Esophagus squamous epithelium (tissue), 5 donors: ENCODE measurements around the gene CSRP2. TPM values are rescaled to one million over a fixed set of nuclear protein-coding genes. Genes with fewer than 3 reads are reported as not detected.

Experiments
- DNase-seq: peaks from one replicate; lab custom pipeline; 2025; lab: John Stamatoyannopoulos, UW
- H3K27ac ChIP-seq, 4 donors: fragments of 200-600 bp; sonication (generic); one replicate each; pipeline ENCODE4 v1.5.1; 2016 to 2019; ENCODE audit warnings: mild to moderate bottlenecking in 1 of 4
- H3K27me3 ChIP-seq, 4 donors: fragments of 200-600 bp; sonication (generic); 1 replicate in 3 of 4; 2 replicates in 1 of 4; pipeline versions ENCODE4 v1.5.1 to v1.6.0; 2017 to 2021; ENCODE audit warnings: antibody characterized with exemption in 1 of 4
- H3K36me3 ChIP-seq, 3 donors: fragments of 200-600 bp; sonication (generic); one replicate each; pipeline ENCODE4 v1.5.1; 2016 to 2019
- H3K4me1 ChIP-seq, 3 donors: fragments of 200-600 bp; sonication (generic); one replicate each; pipeline ENCODE4 v1.5.1; 2017 to 2019
- H3K4me3 ChIP-seq, 4 donors: fragments of 200-600 bp; sonication (generic); 1 replicate in 3 of 4; 2 replicates in 1 of 4; pipeline ENCODE4 v1.5.1; 2016 to 2019; ENCODE audit warnings: mild to moderate bottlenecking in 2 of 4, moderate library complexity in 1 of 4
- H3K9me3 ChIP-seq, 3 donors: fragments of 200-600 bp; sonication (generic); one replicate each; pipeline ENCODE4 v1.5.1; 2016 to 2019
- POLR2A ChIP-seq, 4 donors: fragments of 450-650 bp; IDR thresholded peaks; one replicate each; pipeline ENCODE4 v1.6.1; 2017; ENCODE audit warnings: antibody characterized with exemption in 4 of 4, mild to moderate bottlenecking in 4 of 4, moderate library complexity in 3 of 4
- WGBS, 2 donors: methylation state at CpG; one replicate each; pipeline ENCODE4 v1.1.5; 2018; 5-methylcytosine and 5-hydroxymethylcytosine counted together
- intact Hi-C: fragments of 100-400 bp; cut with DNase I; formaldehyde crosslinking; loops from one replicate; pipeline ENCODE4 v1.15.0; 2022
- total RNA-seq, 4 donors: library from RNA; depleted of rRNA; stranded (reverse); fragments of >200 nt; gene quantifications; one replicate each; pipeline ENCODE4 v1.1.0, GENCODE V29; 2016
- TF ChIP-seq, protein P1 (sequence below), 6 experiments: fragments of 450-650 bp in 4 of 6; fragments of 200-600 bp in 2 of 6; sonication (generic) in 2 of 6; IDR thresholded peaks; one replicate each; pipeline ENCODE4 v1.5.1; 2016 to 2019; ENCODE audit warnings: antibody characterized with exemption in 6 of 6, mild to moderate bottlenecking in 4 of 6, moderate library complexity in 4 of 6
- donor health status: DM: yes; HTN: yes; CAD: no.

The CSRP2 gene
- total RNA-seq, 4 donors from 2014 or later = 57.6 to 107 (median 65.1) TPM

DNA sequence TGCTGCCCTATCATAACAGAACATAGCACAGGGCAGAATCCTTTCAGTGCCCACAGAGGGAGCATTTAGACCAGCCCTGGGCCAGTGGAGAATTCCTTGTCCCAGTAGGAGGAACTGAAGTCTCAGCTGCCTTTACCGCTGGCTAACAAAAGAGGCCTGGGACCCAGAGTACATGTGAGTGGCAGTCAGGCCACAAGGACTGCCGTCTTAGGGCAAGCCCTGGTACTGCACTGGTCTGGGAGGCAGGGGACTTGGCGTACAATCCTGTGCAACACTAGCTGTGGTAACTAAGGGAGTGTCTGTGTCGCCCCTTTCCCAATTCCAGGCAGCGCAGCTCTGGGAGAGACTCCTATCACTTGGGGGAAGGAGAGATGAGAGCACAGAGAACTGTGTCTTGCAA, 17.0 kb upstream of the CSRP2 start:
- TF ChIP-seq POLR2A (IDR thresholded peaks at IDR 0.05) = no peak
- TF ChIP-seq, protein P1, sequence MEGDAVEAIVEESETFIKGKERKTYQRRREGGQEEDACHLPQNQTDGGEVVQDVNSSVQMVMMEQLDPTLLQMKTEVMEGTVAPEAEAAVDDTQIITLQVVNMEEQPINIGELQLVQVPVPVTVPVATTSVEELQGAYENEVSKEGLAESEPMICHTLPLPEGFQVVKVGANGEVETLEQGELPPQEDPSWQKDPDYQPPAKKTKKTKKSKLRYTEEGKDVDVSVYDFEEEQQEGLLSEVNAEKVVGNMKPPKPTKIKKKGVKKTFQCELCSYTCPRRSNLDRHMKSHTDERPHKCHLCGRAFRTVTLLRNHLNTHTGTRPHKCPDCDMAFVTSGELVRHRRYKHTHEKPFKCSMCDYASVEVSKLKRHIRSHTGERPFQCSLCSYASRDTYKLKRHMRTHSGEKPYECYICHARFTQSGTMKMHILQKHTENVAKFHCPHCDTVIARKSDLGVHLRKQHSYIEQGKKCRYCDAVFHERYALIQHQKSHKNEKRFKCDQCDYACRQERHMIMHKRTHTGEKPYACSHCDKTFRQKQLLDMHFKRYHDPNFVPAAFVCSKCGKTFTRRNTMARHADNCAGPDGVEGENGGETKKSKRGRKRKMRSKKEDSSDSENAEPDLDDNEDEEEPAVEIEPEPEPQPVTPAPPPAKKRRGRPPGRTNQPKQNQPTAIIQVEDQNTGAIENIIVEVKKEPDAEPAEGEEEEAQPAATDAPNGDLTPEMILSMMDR (IDR thresholded peaks at IDR 0.05) = no peak
- intact Hi-C loops = no loop called here
- 94 to 96% methylated on average over 5 of the region's 5 CpGs for WGBS, 2 donors
- Histone ChIP-seq H3K9me3 (peaks cover 0 to 5% (median 0%) of the 10 kb centered on the region in 3 donors), H3K27ac (no peak overlapping the region), H3K4me3 (no peak overlapping the region), H3K36me3 (no peaks in the 10 kb centered on the region), H3K4me1 (peaks cover 0 to 19% (median 9%) of the 10 kb centered on the region in 3 donors), H3K27me3 (no peaks in the 10 kb centered on the region)
- DNase-seq = no peak

DNA sequence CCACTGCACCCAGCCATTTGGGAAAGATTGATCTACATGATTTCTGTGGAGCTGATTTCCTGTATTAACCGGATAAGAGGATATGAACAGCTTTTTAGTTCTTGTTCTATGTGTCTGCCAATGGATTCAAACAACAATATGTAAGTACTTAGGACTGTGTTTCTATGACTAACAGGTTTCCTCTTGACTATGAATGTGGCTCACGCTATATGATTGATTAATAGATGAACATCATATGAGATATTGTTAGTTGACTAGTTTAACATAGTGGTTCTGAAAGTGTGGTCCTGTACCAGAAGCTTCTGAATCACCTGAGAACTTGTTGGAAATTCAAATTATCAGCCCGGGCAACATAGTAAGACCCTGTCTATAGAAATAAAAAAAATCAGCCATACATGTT, 12.8 kb upstream of the CSRP2 start:
- DNase-seq = no peak
- Histone ChIP-seq H3K9me3 (peaks cover 0 to 5% (median 0%) of the 10 kb centered on the region in 3 donors), H3K27ac (no peak overlapping the region), H3K27me3 (no peaks in the 10 kb centered on the region), H3K36me3 (no peaks in the 10 kb centered on the region), H3K4me1 (no peaks in the 10 kb centered on the region), H3K4me3 (no peak overlapping the region)
- 77 to 83% methylated on average over 3 of the region's 3 CpGs for WGBS, 2 donors
- TF ChIP-seq POLR2A (IDR thresholded peaks at IDR 0.05) = no peak
- TF ChIP-seq, protein P1 (IDR thresholded peaks at IDR 0.05) = no peak
- intact Hi-C loops = no loop called here

DNA sequence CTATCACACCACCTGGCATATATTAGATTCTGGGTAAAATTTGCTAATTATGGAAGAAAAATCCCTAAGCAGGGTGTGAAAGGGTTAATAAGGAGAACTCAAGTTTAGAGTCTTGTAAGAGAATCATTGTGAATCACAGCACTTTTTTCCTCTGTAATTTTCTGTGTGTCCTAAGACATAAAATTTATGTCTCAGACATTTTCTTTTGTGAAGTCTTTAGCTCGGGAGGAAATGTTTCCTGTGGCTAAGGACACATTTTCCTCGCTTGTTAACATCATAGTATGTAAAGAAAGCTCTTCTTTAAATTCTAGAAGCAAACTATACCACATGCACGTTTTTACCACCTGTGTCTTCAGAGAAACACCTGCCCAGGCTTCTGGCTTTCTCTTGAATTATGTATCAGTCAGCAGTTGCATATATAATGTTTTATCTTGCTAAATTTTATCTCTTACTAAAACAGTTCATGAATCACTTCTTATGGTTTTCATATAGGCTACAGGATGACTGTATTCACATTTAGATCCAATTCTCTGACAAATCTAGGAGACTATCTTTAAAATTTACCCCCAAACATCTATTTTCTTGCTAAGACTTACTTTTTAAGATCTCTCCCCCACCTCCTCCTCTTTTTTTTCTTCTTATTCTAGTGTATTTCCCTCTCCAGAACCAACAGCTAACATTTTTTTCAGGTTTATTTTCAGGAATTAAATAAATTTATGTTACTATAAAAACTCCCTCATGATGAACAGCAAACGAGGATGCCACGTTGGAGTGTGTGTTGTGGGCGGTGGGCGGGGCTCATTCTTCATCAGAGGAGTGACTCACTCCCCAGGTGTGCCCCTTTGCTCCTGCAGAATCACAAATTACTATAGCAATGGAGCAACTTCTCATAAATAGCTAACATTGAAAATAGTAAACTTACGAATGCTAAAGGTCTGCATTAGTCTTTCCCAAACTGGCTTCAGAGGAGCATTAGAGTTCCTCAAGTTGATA, 11.6 kb upstream of the CSRP2 start:
- no peak overlapping the region for H3K27ac ChIP-seq
- no peaks in the 10 kb centered on the region for H3K36me3 ChIP-seq
- intact Hi-C loops = no loop called here
- TF ChIP-seq, protein P1 (IDR thresholded peaks at IDR 0.05) = no peak
- no peak for TF ChIP-seq POLR2A (IDR thresholded peaks at IDR 0.05)
- H3K4me1 ChIP-seq = no peaks in the 10 kb centered on the region
- no peak for DNase-seq
- H3K4me3 ChIP-seq = no peak overlapping the region
- 35 to 40% methylated on average over 8 of the region's 8 CpGs for WGBS, 2 donors
- H3K27me3 ChIP-seq = no peaks in the 10 kb centered on the region
- peaks cover 0 to 5% (median 0%) of the 10 kb centered on the region in 3 donors for H3K9me3 ChIP-seq

DNA sequence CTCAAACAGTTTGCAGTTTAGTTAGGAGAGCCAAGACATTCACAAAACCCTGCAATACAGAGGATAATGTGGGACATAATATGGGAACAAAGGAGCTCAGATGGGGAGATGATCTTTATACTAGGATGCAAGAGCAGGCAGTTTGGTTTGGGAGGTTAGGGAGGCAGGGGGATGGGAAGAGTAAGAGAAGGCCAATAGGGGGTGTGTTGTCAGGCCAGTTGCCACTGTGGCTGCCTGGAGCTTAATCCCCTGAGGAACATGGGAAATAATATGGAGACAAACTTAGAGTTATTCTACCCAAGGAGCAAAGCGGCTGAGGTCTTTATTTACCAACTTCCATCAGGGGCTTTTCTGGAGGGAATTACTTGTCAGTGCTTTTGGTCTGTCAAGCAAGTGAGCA, 10.0 kb upstream of the CSRP2 start:
- Histone ChIP-seq H3K4me1 (no peaks in the 10 kb centered on the region), H3K27me3 (no peaks in the 10 kb centered on the region), H3K4me3 (no peak overlapping the region), H3K36me3 (no peaks in the 10 kb centered on the region), H3K9me3 (no peaks in the 10 kb centered on the region), H3K27ac (no peak overlapping the region)
- WGBS, 2 donors = 100% methylated on average over 1 of the region's 1 CpG
- intact Hi-C loops = no loop called here
- TF ChIP-seq POLR2A (IDR thresholded peaks at IDR 0.05) = no peak
- TF ChIP-seq, protein P1 (IDR thresholded peaks at IDR 0.05) = no peak
- no peak for DNase-seq

DNA sequence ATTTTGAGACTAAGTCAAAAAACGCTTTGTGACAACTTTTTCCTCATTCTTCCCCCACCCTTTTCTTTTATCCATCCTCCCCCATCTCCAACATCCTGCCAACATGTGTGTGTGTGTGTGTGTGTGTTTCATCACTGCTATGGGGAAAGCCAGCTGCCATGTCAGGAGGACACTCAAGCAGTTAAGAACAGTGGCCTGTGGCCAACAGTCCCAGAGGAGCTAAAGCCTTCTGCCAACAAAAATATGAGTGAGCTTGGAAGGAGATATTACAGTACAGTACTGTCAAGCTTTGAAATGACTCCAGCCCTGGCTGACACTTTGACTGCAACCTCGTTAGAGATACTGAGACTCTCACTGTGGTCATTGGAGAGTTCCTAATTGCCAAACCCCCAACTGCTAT, 5.0 kb upstream of the CSRP2 start:
- Histone ChIP-seq H3K4me1 (peaks cover 0 to 35% (median 6%) of the 10 kb centered on the region in 3 donors), H3K9me3 (no peaks in the 10 kb centered on the region), H3K36me3 (no peaks in the 10 kb centered on the region), H3K27me3 (no peaks in the 10 kb centered on the region), H3K27ac (no peak overlapping the region), H3K4me3 (no peak overlapping the region)
- DNase-seq = no peak
- TF ChIP-seq, protein P1 (IDR thresholded peaks at IDR 0.05) = no peak
- no peak for TF ChIP-seq POLR2A (IDR thresholded peaks at IDR 0.05)
- 33 to 39% methylated on average over 2 of the region's 2 CpGs for WGBS, 2 donors
- intact Hi-C loops = no loop called here
